HepG2 (cell line): ENCODE measurements around the gene TNFRSF11A. TPM values are rescaled to one million over a fixed set of nuclear protein-coding genes. Genes with fewer than 3 reads are reported as not detected.
A peak's percentile ranks its signal among the peaks of the same experiment; 100 is the strongest.

ENCODE experiments used
- ASH2L ChIP-seq: fragments of 300-600, 200-600 bp; sonication (generic); IDR thresholded peaks from 2 replicates; pipeline ENCODE4 v1.7.0; 2017; ENCODE audit warnings: low read depth, mild to moderate bottlenecking, moderate library complexity, mixed read lengths, low read length; ENCODE audit not compliant: insufficient read length
- FOXA3 ChIP-seq: IDR thresholded peaks from 2 replicates; pipeline ENCODE4 v1.6.1; 2016; ENCODE audit warnings: missing genetic modification reagents, missing compliant biosample characterization
- HMG20B ChIP-seq: conservative IDR thresholded peaks from 2 replicates; pipeline ENCODE4 v1.6.1; 2016; ENCODE audit warnings: missing genetic modification reagents, missing compliant biosample characterization
- KMT2B ChIP-seq: IDR thresholded peaks from 2 replicates; pipeline ENCODE4 v1.6.1; 2016; ENCODE audit warnings: missing genetic modification reagents, missing compliant biosample characterization
- MNT ChIP-seq: fragments of 450-650 bp; IDR thresholded peaks from 2 replicates; pipeline ENCODE4 v1.6.1; 2016
- NFYB ChIP-seq: sonication (generic); formaldehyde crosslinking; IDR thresholded peaks from 2 replicates; pipeline ENCODE4 v1.4.0; 2020; ENCODE audit warnings: missing genetic modification reagents
- PATZ1 ChIP-seq: sonication (generic); formaldehyde crosslinking; IDR thresholded peaks from 2 replicates; pipeline ENCODE4 v1.4.0; 2020; ENCODE audit warnings: missing genetic modification reagents
- PHF21A ChIP-seq: sonication (generic); formaldehyde crosslinking; IDR thresholded peaks from 2 replicates; pipeline ENCODE4 v1.5.0; 2020; ENCODE audit warnings: mild to moderate bottlenecking, missing genetic modification reagents
- RAD21 ChIP-seq: fragments of 450-650 bp; formaldehyde crosslinking; IDR thresholded peaks from 2 replicates; pipeline ENCODE4 v1.5.0; 2020; ENCODE audit warnings: mild to moderate bottlenecking
- SPEN ChIP-seq: sonication (generic); formaldehyde crosslinking; IDR thresholded peaks from 2 replicates; pipeline ENCODE4 v1.5.1; 2020; ENCODE audit warnings: low read depth, mild to moderate bottlenecking, missing genetic modification reagents
- SRSF9 ChIP-seq: fragments of 200-400 bp; formaldehyde crosslinking; IDR thresholded peaks from 2 replicates; pipeline ENCODE4 v1.6.1; 2018; ENCODE audit warnings: borderline replicate concordance, mild to moderate bottlenecking, low read depth, low read length; ENCODE audit not compliant: insufficient read depth, poor library complexity, severe bottlenecking
- STAG1 ChIP-seq: sonication (generic); formaldehyde crosslinking; IDR thresholded peaks from 2 replicates; pipeline ENCODE4 v1.4.0; 2020; ENCODE audit warnings: missing genetic modification reagents
- TARDBP ChIP-seq: sonication (generic); formaldehyde crosslinking; IDR thresholded peaks from 2 replicates; pipeline ENCODE4 v1.8.0; 2022; ENCODE audit warnings: mild to moderate bottlenecking, missing genetic modification reagents
- TBX2 ChIP-seq: sonication (generic); formaldehyde crosslinking; IDR thresholded peaks from 2 replicates; pipeline ENCODE4 v1.5.0; 2020; ENCODE audit warnings: missing genetic modification reagents, mild to moderate bottlenecking, borderline replicate concordance
- ZMYM3 ChIP-seq: sonication (generic); formaldehyde crosslinking; IDR thresholded peaks from 2 replicates; pipeline ENCODE4 v1.5.1; 2020; ENCODE audit warnings: mild to moderate bottlenecking, missing genetic modification reagents
- ZNF224 ChIP-seq: sonication (generic); formaldehyde crosslinking; IDR thresholded peaks from 2 replicates; pipeline ENCODE4 v1.5.0; 2020; ENCODE audit warnings: mild to moderate bottlenecking, missing genetic modification reagents
- ZNF644 ChIP-seq: IDR thresholded peaks from 2 replicates; pipeline ENCODE4 v1.6.1; 2016; ENCODE audit warnings: low read depth
- ZNF746 ChIP-seq: sonication (generic); formaldehyde crosslinking; IDR thresholded peaks from 2 replicates; pipeline ENCODE4 v1.8.0; 2022; ENCODE audit warnings: mild to moderate bottlenecking, missing genetic modification reagents
- polyA plus RNA-seq, 8 experiments: library from polyadenylated mRNA; depleted of rRNA in 3 of 8; stranded (reverse) in 7 of 8; unstranded in 1 of 8; fragments of >200 nt; fragmentation: Illumina TruSeq in 4 of 8; extraction: Trizol in 4 of 8; gene quantifications; 2 replicates each; pipeline versions ENCODE4 v1.2.1 to v1.2.3, GENCODE V29; 2011 to 2016; ENCODE audit warnings: low read depth in 4 of 8, missing spikeins in 1 of 8, mixed read lengths in 1 of 8; ENCODE audit not compliant: insufficient read depth in 1 of 8
- total RNA-seq, 5 experiments: library from RNA; depleted of rRNA; stranded (reverse); fragments of >200 nt; fragmentation: Illumina TruSeq; extraction: Trizol; gene quantifications; 2 replicates each; pipeline ENCODE4 v1.2.3, GENCODE V29; 2016; ENCODE audit warnings: low read depth in 1 of 5
- TF ChIP-seq, protein P1 (sequence below): sonication (generic); formaldehyde crosslinking; IDR thresholded peaks from 2 replicates; pipeline ENCODE4 v1.4.0; 2020; ENCODE audit warnings: missing genetic modification reagents, borderline replicate concordance
- TF ChIP-seq, protein P2 (sequence below): sonication (generic); formaldehyde crosslinking; IDR thresholded peaks from 2 replicates; pipeline ENCODE4 v1.9.0; 2022; ENCODE audit warnings: missing genetic modification reagents, mild to moderate bottlenecking, borderline replicate concordance

TNFRSF11A gene
- total and polyA plus RNA-seq, 2 of the 13 experiments (the other 11 are each of a cell fraction or from before 2014, with no cell fraction given) = 4.6 to 6.4 TPM

DNA sequence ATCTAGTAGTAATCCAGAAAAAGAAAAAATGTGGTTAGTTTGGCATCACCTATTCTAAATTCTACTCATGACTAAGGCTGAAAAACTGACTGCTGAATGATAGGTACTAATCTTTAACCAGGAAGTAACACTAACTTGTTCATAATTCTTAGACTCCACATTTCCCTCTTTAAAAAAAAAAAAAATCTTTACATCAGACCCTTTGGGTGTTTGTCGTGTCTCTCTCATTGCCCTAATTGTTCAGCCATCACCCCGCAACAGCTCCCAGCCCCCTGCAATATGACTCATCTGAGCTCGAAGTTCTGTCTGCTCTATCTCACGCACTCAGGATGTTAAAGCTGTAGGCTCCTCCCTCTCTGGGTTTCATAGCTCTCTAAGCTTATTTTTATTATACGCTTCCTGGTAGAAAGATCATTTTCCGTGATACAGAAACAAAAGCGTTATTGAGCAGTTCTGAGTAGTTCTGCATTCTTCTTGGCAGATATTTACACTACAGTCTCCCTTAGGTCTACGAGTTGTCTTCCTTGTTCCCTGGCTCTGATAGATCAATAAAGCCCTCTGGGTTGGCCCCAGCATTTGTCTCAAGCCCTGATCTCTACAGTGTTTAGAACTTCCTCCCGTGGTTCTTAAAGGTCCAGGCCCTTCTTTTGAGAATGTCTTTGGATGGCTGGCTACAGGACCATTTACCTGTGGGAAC is 95.6 kb downstream of the TNFRSF11A start (continued):
- TF ChIP-seq, protein P1, sequence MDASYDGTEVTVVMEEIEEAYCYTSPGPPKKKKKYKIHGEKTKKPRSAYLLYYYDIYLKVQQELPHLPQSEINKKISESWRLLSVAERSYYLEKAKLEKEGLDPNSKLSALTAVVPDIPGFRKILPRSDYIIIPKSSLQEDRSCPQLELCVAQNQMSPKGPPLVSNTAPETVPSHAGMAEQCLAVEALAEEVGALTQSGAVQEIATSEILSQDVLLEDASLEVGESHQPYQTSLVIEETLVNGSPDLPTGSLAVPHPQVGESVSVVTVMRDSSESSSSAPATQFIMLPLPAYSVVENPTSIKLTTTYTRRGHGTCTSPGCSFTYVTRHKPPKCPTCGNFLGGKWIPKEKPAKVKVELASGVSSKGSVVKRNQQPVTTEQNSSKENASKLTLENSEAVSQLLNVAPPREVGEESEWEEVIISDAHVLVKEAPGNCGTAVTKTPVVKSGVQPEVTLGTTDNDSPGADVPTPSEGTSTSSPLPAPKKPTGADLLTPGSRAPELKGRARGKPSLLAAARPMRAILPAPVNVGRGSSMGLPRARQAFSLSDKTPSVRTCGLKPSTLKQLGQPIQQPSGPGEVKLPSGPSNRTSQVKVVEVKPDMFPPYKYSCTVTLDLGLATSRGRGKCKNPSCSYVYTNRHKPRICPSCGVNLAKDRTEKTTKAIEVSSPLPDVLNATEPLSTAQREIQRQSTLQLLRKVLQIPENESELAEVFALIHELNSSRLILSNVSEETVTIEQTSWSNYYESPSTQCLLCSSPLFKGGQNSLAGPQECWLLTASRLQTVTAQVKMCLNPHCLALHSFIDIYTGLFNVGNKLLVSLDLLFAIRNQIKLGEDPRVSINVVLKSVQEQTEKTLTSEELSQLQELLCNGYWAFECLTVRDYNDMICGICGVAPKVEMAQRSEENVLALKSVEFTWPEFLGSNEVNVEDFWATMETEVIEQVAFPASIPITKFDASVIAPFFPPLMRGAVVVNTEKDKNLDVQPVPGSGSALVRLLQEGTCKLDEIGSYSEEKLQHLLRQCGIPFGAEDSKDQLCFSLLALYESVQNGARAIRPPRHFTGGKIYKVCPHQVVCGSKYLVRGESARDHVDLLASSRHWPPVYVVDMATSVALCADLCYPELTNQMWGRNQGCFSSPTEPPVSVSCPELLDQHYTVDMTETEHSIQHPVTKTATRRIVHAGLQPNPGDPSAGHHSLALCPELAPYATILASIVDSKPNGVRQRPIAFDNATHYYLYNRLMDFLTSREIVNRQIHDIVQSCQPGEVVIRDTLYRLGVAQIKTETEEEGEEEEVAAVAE (CRISPR knock-in tag) = 0 out of 2 replicates have a peak, but pooled peaks have one; percentile 37
- TF ChIP-seq TBX2 (CRISPR knock-in tag) (no peak; the same call in 1 of the 2 replicates), ZMYM3 (no peak), MNT (no peak), KMT2B (CRISPR knock-in tag) (peak; percentile 58), SRSF9 (no peak), ZNF746 (CRISPR knock-in tag) (no peak), ASH2L (peak; percentile 64), SPEN (CRISPR knock-in tag) (no peak), ZNF644 (CRISPR knock-in tag) (peak; percentile 21; the same call in 1 of the 2 replicates), RAD21 (CRISPR knock-in tag) (no peak), HMG20B (CRISPR knock-in tag) (no peak), PATZ1 (CRISPR knock-in tag) (0 out of 2 replicates have a peak, but pooled peaks have one; percentile 17), FOXA3 (peak; percentile 35; the same call in 1 of the 2 replicates), PHF21A (CRISPR knock-in tag) (peak; percentile 46; the same call in 1 of the 2 replicates), NFYB (CRISPR knock-in tag) (peak; percentile 4; the same call in 1 of the 2 replicates), STAG1 (CRISPR knock-in tag) (no peak), TARDBP (CRISPR knock-in tag) (no peak), ZNF224 (CRISPR knock-in tag) (no peak)
- TF ChIP-seq, protein P2, sequence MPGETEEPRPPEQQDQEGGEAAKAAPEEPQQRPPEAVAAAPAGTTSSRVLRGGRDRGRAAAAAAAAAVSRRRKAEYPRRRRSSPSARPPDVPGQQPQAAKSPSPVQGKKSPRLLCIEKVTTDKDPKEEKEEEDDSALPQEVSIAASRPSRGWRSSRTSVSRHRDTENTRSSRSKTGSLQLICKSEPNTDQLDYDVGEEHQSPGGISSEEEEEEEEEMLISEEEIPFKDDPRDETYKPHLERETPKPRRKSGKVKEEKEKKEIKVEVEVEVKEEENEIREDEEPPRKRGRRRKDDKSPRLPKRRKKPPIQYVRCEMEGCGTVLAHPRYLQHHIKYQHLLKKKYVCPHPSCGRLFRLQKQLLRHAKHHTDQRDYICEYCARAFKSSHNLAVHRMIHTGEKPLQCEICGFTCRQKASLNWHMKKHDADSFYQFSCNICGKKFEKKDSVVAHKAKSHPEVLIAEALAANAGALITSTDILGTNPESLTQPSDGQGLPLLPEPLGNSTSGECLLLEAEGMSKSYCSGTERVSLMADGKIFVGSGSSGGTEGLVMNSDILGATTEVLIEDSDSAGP (CRISPR knock-in tag) = peak; percentile 53; the same call in 1 of the 2 replicates
